Effector memory CD8-positive, alpha-beta T cell (primary cell): Measurements from ENCODE around the gene CMPK1.
"Not testable (repeated sequence)": the region's sequence is repeated elsewhere in the genome, so short reads cannot be mapped to it uniquely, and the experiment has no call there.

ENCODE experiments used
- ATAC-seq: fragments of 150-1000 bp; cut with Tn5 transposase; replicated peaks from 2 replicates; pipeline ENCODE4 v1.10.0; 2021; ENCODE audit warnings: mild to moderate bottlenecking, moderate library complexity
- DNase-seq, 3 experiments: peaks; one replicate each; pipeline ENCODE4 v3.0.0; 2021
- H3K27ac Mint-ChIP-seq, 2 donors: one replicate each; pipeline ENCODE4 v1.8.0; 2022; ENCODE audit warnings: mild to moderate bottlenecking in 2 of 2, mixed read lengths in 2 of 2, moderate library complexity in 2 of 2
- H3K27me3 Mint-ChIP-seq, 2 donors: one replicate each; pipeline ENCODE4 v1.8.0; 2022; ENCODE audit warnings: mixed read lengths in 2 of 2
- H3K36me3 Mint-ChIP-seq: one replicate; pipeline ENCODE4 v1.8.0; 2022; ENCODE audit warnings: mild to moderate bottlenecking, moderate library complexity, mixed read lengths; ENCODE audit not compliant: insufficient read depth
- H3K4me1 Mint-ChIP-seq, 2 donors: one replicate each; pipeline ENCODE4 v1.8.0; 2022; ENCODE audit warnings: low read depth in 2 of 2, mixed read lengths in 2 of 2
- H3K4me3 Mint-ChIP-seq, 2 donors: one replicate each; pipeline ENCODE4 v1.8.0; 2022; ENCODE audit warnings: mild to moderate bottlenecking in 2 of 2, mixed read lengths in 2 of 2, moderate library complexity in 2 of 2
- H3K9me3 Mint-ChIP-seq, 2 donors: one replicate each; pipeline ENCODE4 v1.8.0; 2022; ENCODE audit warnings: mixed read lengths in 2 of 2
- total RNA-seq, 9 experiments: gene quantifications; one replicate each; lab custom pipeline; 2026; lab: John Stamatoyannopoulos, UW

The CMPK1 gene
- 132 to 296 (median 190) reads per million in 9 experiments for total RNA-seq

- Mint-ChIP-seq H3K36me3 (no peaks in the 10 kb centered on the region), H3K4me1 (peaks cover 15 to 23% of the 10 kb centered on the region in 2 donors), H3K4me3 (no peak within 1 kb of the TSS), H3K9me3 (no peaks in the 10 kb centered on the region), H3K27me3 (no peaks in the 10 kb centered on the region), H3K27ac (no peak within 1 kb of the TSS)
- DNase-seq (peak; percentile 66 to 69 (median 68)), ATAC-seq (peak; percentile 76)
Observed at GRCh38 chr1:47333578-47333921, at the start of gene CMPK1. Gene CMPK1 (plus strand): TSS chr1:47333790. CDS start chr1:47333946, 156 bp downstream.

- DNase-seq, H3K27me3 Mint-ChIP-seq, H3K4me3 Mint-ChIP-seq, H3K9me3 Mint-ChIP-seq, H3K27ac Mint-ChIP-seq, ATAC-seq, H3K4me1 Mint-ChIP-seq, H3K36me3 Mint-ChIP-seq: not testable (repeated sequence)
Observed at GRCh38 chr1:47288116-47288515, 45.5 kb upstream of the CMPK1 start.

- H3K27ac Mint-ChIP-seq, ATAC-seq, H3K27me3 Mint-ChIP-seq, H3K36me3 Mint-ChIP-seq, H3K4me3 Mint-ChIP-seq, DNase-seq, H3K4me1 Mint-ChIP-seq, H3K9me3 Mint-ChIP-seq: not testable (repeated sequence)
Observed at GRCh38 chr1:47294863-47295262, 38.7 kb upstream of the CMPK1 start.

GRCh38 chr1:47295579-47295978, 38.0 kb upstream of the CMPK1 start:
- DNase-seq: no peak
- Mint-ChIP-seq H3K36me3 (peaks cover 6% of the 10 kb centered on the region), H3K9me3 (no peaks in the 10 kb centered on the region), H3K27me3 (no peaks in the 10 kb centered on the region), H3K4me1 (no peaks in the 10 kb centered on the region), H3K27ac (no peak overlapping the region), H3K4me3 (no peak overlapping the region)
- ATAC-seq: no peak

GRCh38 chr1:47298025-47298699, 35.4 kb upstream of the CMPK1 start:
- H3K27me3 Mint-ChIP-seq: no peaks in the 10 kb centered on the region
- ATAC-seq (no peak), DNase-seq (no peak)
- no peaks in the 10 kb centered on the region for H3K9me3 Mint-ChIP-seq
- no peaks in the 10 kb centered on the region for H3K4me1 Mint-ChIP-seq
- H3K27ac Mint-ChIP-seq: no peak overlapping the region
- no peaks in the 10 kb centered on the region for H3K36me3 Mint-ChIP-seq
- H3K4me3 Mint-ChIP-seq: no peak overlapping the region

GRCh38 chr1:47302472-47302871, 31.1 kb upstream of the CMPK1 start:
- Mint-ChIP-seq H3K27ac (no peak overlapping the region), H3K27me3 (no peaks in the 10 kb centered on the region), H3K9me3 (no peaks in the 10 kb centered on the region), H3K4me3 (no peak overlapping the region), H3K36me3 (peaks cover 6% of the 10 kb centered on the region), H3K4me1 (no peaks in the 10 kb centered on the region)
- DNase-seq: no peak
- no peak for ATAC-seq

- no peaks in the 10 kb centered on the region for H3K9me3 Mint-ChIP-seq
- peaks cover 13% of the 10 kb centered on the region for H3K36me3 Mint-ChIP-seq
- peaks cover 10 to 15% of the 10 kb centered on the region in 2 donors for H3K4me1 Mint-ChIP-seq
- no peak overlapping the region for H3K27ac Mint-ChIP-seq
- ATAC-seq: no peak
- H3K4me3 Mint-ChIP-seq: no peak overlapping the region
- no peaks in the 10 kb centered on the region for H3K27me3 Mint-ChIP-seq
- no peak for DNase-seq
Observed at GRCh38 chr1:47309427-47309826, 24.2 kb upstream of the CMPK1 start.

- Mint-ChIP-seq H3K9me3 (no peaks in the 10 kb centered on the region), H3K4me1 (peaks cover 8 to 10% of the 10 kb centered on the region in 2 donors), H3K36me3 (peaks cover 12% of the 10 kb centered on the region), H3K27ac (peak within 1 kb of the TSS; percentile 95 to 97), H3K27me3 (no peaks in the 10 kb centered on the region), H3K4me3 (peak within 1 kb of the TSS; percentile 90 to 95)
- ATAC-seq (peak; percentile 95), DNase-seq (peak; percentile 92 to 94 (median 93))
Observed at GRCh38 chr1:47313915-47314664, 19.5 kb upstream of the CMPK1 start, which contains the start of gene STIL. Gene STIL (minus strand): TSS chr1:47314147. CDS start chr1:47310319, 3,828 bp downstream.

- no peaks in the 10 kb centered on the region for H3K27me3 Mint-ChIP-seq
- H3K4me1 Mint-ChIP-seq: peaks cover 8 to 10% of the 10 kb centered on the region in 2 donors
- ATAC-seq: no peak
- H3K9me3 Mint-ChIP-seq: no peaks in the 10 kb centered on the region
- peaks cover 12% of the 10 kb centered on the region for H3K36me3 Mint-ChIP-seq
- H3K27ac Mint-ChIP-seq: no peak overlapping the region
- DNase-seq: no peak
- H3K4me3 Mint-ChIP-seq: no peak overlapping the region
Observed at GRCh38 chr1:47317841-47318240, 15.7 kb upstream of the CMPK1 start.

- not testable (repeated sequence) for ATAC-seq
Observed at GRCh38 chr1:47319968-47320367, 13.6 kb upstream of the CMPK1 start.

GRCh38 chr1:47323599-47324031, 10.0 kb upstream of the CMPK1 start:
- Mint-ChIP-seq H3K27me3 (no peaks in the 10 kb centered on the region), H3K9me3 (no peaks in the 10 kb centered on the region), H3K4me3 (no peak overlapping the region), H3K27ac (no peak overlapping the region), H3K36me3 (no peaks in the 10 kb centered on the region), H3K4me1 (no peaks in the 10 kb centered on the region)
- no peak for DNase-seq
- ATAC-seq: no peak

More at GRCh38 chr1:47319968-47320367, 13.6 kb upstream of the CMPK1 start:
- H3K9me3 Mint-ChIP-seq, H3K4me3 Mint-ChIP-seq, H3K27ac Mint-ChIP-seq, H3K36me3 Mint-ChIP-seq, DNase-seq, H3K4me1 Mint-ChIP-seq, H3K27me3 Mint-ChIP-seq: not testable (repeated sequence)

GRCh38 chr1:47324682-47325081, 8.9 kb upstream of the CMPK1 start:
- no peaks in the 10 kb centered on the region for H3K4me1 Mint-ChIP-seq
- H3K4me3 Mint-ChIP-seq: no peak overlapping the region
- no peak for DNase-seq
- ATAC-seq: no peak
- H3K9me3 Mint-ChIP-seq: no peaks in the 10 kb centered on the region
- H3K36me3 Mint-ChIP-seq: no peaks in the 10 kb centered on the region
- no peaks in the 10 kb centered on the region for H3K27me3 Mint-ChIP-seq
- no peak overlapping the region for H3K27ac Mint-ChIP-seq

- Mint-ChIP-seq H3K27me3 (no peaks in the 10 kb centered on the region), H3K27ac (peak overlapping the region in 1 of 2 donors; percentile 67), H3K4me3 (no peak overlapping the region), H3K36me3 (no peaks in the 10 kb centered on the region), H3K4me1 (no peaks in the 10 kb centered on the region), H3K9me3 (no peaks in the 10 kb centered on the region)
- ATAC-seq (no peak), DNase-seq (no peak)
Observed at GRCh38 chr1:47325528-47325927, 8.1 kb upstream of the CMPK1 start.

- Mint-ChIP-seq H3K27ac (no peak overlapping the region), H3K27me3 (no peaks in the 10 kb centered on the region), H3K4me3 (no peak overlapping the region), H3K4me1 (no peaks in the 10 kb centered on the region), H3K9me3 (no peaks in the 10 kb centered on the region), H3K36me3 (no peaks in the 10 kb centered on the region)
- ATAC-seq (no peak), DNase-seq (no peak)
Observed at GRCh38 chr1:47326271-47326670, 7.3 kb upstream of the CMPK1 start.
